ENCODE data around the gene PRAC2.

Gene PRAC2

DNA sequence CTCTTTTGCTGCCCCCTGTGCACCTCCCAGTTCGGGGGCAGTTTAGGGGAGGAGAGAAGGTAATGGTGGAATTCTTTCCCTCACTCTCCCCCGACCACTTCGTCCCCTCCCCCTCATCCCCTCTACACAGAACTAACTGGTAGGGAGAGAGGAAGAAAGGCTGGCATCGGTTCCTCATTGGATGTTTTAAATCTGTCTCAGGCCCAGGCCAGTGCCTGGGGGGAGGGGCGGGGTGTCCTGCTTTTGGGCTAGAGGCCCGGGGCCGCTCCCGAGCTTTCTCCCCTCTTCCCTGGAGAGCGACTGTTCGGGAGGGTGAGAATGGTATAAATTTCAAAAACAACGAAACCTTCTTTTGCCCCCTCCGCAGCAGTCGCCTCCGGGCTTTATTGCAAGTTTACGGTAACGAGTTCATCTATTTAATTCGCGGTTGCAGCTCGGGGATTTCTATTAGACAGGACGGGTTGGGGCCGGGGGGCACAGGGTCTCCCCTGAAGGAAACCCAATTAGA, at the start of gene PRAC2:
PRAC2 (plus strand) TSS at position 271 of the 508 bp plus-strand sequence. CDS start 1,226 bp downstream, outside the sequence.
- H3K4me1 ChIP-seq (ENCODE audit: control insufficient read depth in 2 of 2, insufficient read depth in 2 of 2, low read length in 2 of 2): peaks cover 13 to 21% of the 10 kb centered on the region in 2 donors
- peaks cover 0 to 2% of the 10 kb centered on the region in 2 donors for H3K36me3 ChIP-seq (ENCODE audit: control insufficient read depth in 2 of 2, insufficient read depth in 2 of 2, low read length in 2 of 2)
- H3K4me3 ChIP-seq (ENCODE audit: low read length in 2 of 2): peak within 1 kb of the TSS; percentile 70 to 76
- H3K9me3 ChIP-seq (ENCODE audit: control insufficient read depth in 2 of 2, low read length in 2 of 2): no peaks in the 10 kb centered on the region
- H3K27me3 ChIP-seq (ENCODE audit: control insufficient read depth in 2 of 2, insufficient read depth in 2 of 2, low read length in 2 of 2): peaks cover 37 to 48% of the 10 kb centered on the region in 2 donors
- H3K27ac ChIP-seq (ENCODE audit: low read depth in 2 of 2, low read length in 2 of 2): peak within 1 kb of the TSS; percentile 84 to 94
- peak within 1 kb of the TSS; percentile 80 to 87 for H3K9ac ChIP-seq (ENCODE audit: low read depth in 1 of 2, low read length in 2 of 2)

DNA sequence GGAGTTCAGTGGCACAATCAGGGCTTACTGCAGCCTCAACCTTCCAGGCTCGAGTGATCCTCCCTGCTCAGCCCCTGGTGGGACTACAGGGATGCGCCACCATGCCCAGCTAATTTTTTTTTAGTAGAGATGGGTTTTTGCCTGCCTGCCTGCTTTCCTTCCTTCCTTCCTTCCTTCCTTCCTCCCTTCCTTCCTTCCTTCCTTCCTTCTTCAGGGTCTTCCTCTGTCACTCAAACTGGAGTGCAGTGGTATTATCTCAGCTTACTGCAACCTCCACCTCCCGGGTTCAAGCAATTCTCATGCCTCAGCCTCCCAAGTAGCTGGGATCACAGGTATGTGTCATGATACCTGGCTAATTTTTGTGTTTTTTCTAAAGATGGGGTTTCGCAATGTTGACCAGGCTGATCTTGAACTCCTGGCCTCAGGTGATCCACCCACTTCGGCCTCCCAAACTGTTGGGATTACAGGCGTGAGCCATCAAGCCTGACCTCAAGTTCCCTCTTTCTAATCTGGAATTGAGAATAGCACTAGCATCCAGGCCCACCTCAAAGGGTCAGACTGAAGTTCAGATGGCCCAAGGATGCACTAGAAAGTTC, 45.9 kb upstream of the PRAC2 start:
- Histone ChIP-seq H3K4me1 (ENCODE audit: control insufficient read depth in 2 of 2, insufficient read depth in 2 of 2, low read length in 2 of 2) (peaks cover 0 to 8% of the 10 kb centered on the region in 2 donors), H3K9ac (ENCODE audit: low read depth in 1 of 2, low read length in 2 of 2) (no peak overlapping the region), H3K27me3 (ENCODE audit: control insufficient read depth in 2 of 2, insufficient read depth in 2 of 2, low read length in 2 of 2) (peaks cover 0 to 4% of the 10 kb centered on the region in 2 donors)

GRCh38 chr17:48678141-48678971, 44.6 kb upstream of the PRAC2 start:
- peak overlapping the region; percentile 18 to 24 for H3K9ac ChIP-seq (ENCODE audit: low read depth in 1 of 2, low read length in 2 of 2)
- H3K27me3 ChIP-seq (ENCODE audit: control insufficient read depth in 2 of 2, insufficient read depth in 2 of 2, low read length in 2 of 2): peaks cover 0 to 4% of the 10 kb centered on the region in 2 donors
- H3K27ac ChIP-seq (ENCODE audit: low read depth in 2 of 2, low read length in 2 of 2): no peak overlapping the region
- H3K36me3 ChIP-seq (ENCODE audit: control insufficient read depth in 2 of 2, insufficient read depth in 2 of 2, low read length in 2 of 2): no peaks in the 10 kb centered on the region
- H3K9me3 ChIP-seq (ENCODE audit: control insufficient read depth in 2 of 2, low read length in 2 of 2): no peaks in the 10 kb centered on the region
- peaks cover 0 to 7% of the 10 kb centered on the region in 2 donors for H3K4me1 ChIP-seq (ENCODE audit: control insufficient read depth in 2 of 2, insufficient read depth in 2 of 2, low read length in 2 of 2)
- H3K4me3 ChIP-seq (ENCODE audit: low read length in 2 of 2): peak overlapping the region; percentile 20 to 55

More for the DNA sequence above, 45.9 kb upstream of the PRAC2 start:
- no peaks in the 10 kb centered on the region for H3K36me3 ChIP-seq (ENCODE audit: control insufficient read depth in 2 of 2, insufficient read depth in 2 of 2, low read length in 2 of 2)
- H3K27ac ChIP-seq (ENCODE audit: low read depth in 2 of 2, low read length in 2 of 2): no peak overlapping the region
- no peaks in the 10 kb centered on the region for H3K9me3 ChIP-seq (ENCODE audit: control insufficient read depth in 2 of 2, low read length in 2 of 2)
- H3K4me3 ChIP-seq (ENCODE audit: low read length in 2 of 2): no peak overlapping the region

GRCh38 chr17:48679385-48680096, 43.4 kb upstream of the PRAC2 start:
- Histone ChIP-seq H3K9ac (ENCODE audit: low read depth in 1 of 2, low read length in 2 of 2) (no peak overlapping the region), H3K4me3 (ENCODE audit: low read length in 2 of 2) (no peak overlapping the region), H3K36me3 (ENCODE audit: control insufficient read depth in 2 of 2, insufficient read depth in 2 of 2, low read length in 2 of 2) (peaks cover 0 to 3% of the 10 kb centered on the region in 2 donors), H3K27ac (ENCODE audit: low read depth in 2 of 2, low read length in 2 of 2) (no peak overlapping the region), H3K9me3 (ENCODE audit: control insufficient read depth in 2 of 2, low read length in 2 of 2) (no peaks in the 10 kb centered on the region), H3K27me3 (ENCODE audit: control insufficient read depth in 2 of 2, insufficient read depth in 2 of 2, low read length in 2 of 2) (peaks cover 0 to 4% of the 10 kb centered on the region in 2 donors), H3K4me1 (ENCODE audit: control insufficient read depth in 2 of 2, insufficient read depth in 2 of 2, low read length in 2 of 2) (peaks cover 0 to 7% of the 10 kb centered on the region in 2 donors)

- Histone ChIP-seq H3K9ac (ENCODE audit: low read depth in 1 of 2, low read length in 2 of 2) (no peak overlapping the region), H3K9me3 (ENCODE audit: control insufficient read depth in 2 of 2, low read length in 2 of 2) (no peaks in the 10 kb centered on the region), H3K36me3 (ENCODE audit: control insufficient read depth in 2 of 2, insufficient read depth in 2 of 2, low read length in 2 of 2) (peaks cover 0 to 3% of the 10 kb centered on the region in 2 donors), H3K27me3 (ENCODE audit: control insufficient read depth in 2 of 2, insufficient read depth in 2 of 2, low read length in 2 of 2) (peaks cover 0 to 4% of the 10 kb centered on the region in 2 donors), H3K4me3 (ENCODE audit: low read length in 2 of 2) (no peak overlapping the region), H3K4me1 (ENCODE audit: control insufficient read depth in 2 of 2, insufficient read depth in 2 of 2, low read length in 2 of 2) (peaks cover 0 to 7% of the 10 kb centered on the region in 2 donors), H3K27ac (ENCODE audit: low read depth in 2 of 2, low read length in 2 of 2) (no peak overlapping the region)
These were observed 41.4 kb upstream of the PRAC2 start for GRCh38 chr17:48681609-48682008.

DNA sequence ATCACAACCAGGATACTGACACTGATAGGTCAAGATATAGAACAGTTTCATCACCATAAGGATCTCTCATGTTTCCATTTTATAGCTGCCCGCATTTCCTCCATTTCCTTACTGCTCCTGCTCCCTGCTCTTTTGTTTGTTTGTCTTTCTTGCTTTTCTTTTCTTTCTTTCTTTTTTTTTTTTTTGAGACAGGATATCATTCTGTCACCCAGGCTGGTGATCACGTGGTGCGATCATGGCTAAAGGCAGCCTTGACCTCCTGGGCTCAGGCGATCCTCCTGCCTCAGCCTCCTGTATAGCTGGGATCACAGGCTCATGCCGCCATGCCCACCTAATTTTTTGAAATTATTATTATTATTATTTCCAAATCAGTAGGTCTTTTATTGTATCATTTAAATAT, 32.3 kb upstream of the PRAC2 start:
- Histone ChIP-seq H3K27me3 (ENCODE audit: control insufficient read depth in 2 of 2, insufficient read depth in 2 of 2, low read length in 2 of 2) (no peaks in the 10 kb centered on the region), H3K27ac (ENCODE audit: low read depth in 2 of 2, low read length in 2 of 2) (no peak overlapping the region), H3K9ac (ENCODE audit: low read depth in 1 of 2, low read length in 2 of 2) (no peak overlapping the region), H3K36me3 (ENCODE audit: control insufficient read depth in 2 of 2, insufficient read depth in 2 of 2, low read length in 2 of 2) (peaks cover 6 to 7% of the 10 kb centered on the region in 2 donors), H3K9me3 (ENCODE audit: control insufficient read depth in 2 of 2, low read length in 2 of 2) (no peaks in the 10 kb centered on the region), H3K4me3 (ENCODE audit: low read length in 2 of 2) (no peak overlapping the region), H3K4me1 (ENCODE audit: control insufficient read depth in 2 of 2, insufficient read depth in 2 of 2, low read length in 2 of 2) (no peaks in the 10 kb centered on the region)

DNA sequence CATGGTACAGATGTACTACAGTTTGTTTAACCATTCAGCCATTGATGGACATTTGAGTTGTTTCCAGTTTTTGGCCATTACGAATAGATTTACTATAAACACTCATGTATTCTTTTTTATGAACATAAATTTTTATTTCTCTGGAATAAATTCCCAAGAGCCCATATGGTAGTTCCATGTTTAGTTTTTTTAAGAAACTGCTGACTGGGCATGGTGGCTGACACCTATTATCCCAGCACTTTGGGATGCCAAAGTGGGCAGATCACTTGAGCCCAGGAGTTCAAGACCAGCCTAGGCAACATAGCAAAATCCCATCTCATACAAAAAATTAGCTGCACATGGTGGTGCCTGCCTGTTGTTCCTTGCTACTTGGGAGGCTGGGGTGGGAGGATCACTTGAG, 30.9 kb upstream of the PRAC2 start:
- H3K27ac ChIP-seq (ENCODE audit: low read depth in 2 of 2, low read length in 2 of 2): no peak overlapping the region

GRCh38 chr17:48693178-48693577, 29.8 kb upstream of the PRAC2 start:
- Histone ChIP-seq H3K9ac (ENCODE audit: low read depth in 1 of 2, low read length in 2 of 2) (no peak overlapping the region), H3K4me1 (ENCODE audit: control insufficient read depth in 2 of 2, insufficient read depth in 2 of 2, low read length in 2 of 2) (no peaks in the 10 kb centered on the region), H3K9me3 (ENCODE audit: control insufficient read depth in 2 of 2, low read length in 2 of 2) (no peaks in the 10 kb centered on the region), H3K36me3 (ENCODE audit: control insufficient read depth in 2 of 2, insufficient read depth in 2 of 2, low read length in 2 of 2) (peaks cover 0 to 2% of the 10 kb centered on the region in 2 donors), H3K4me3 (ENCODE audit: low read length in 2 of 2) (no peak overlapping the region), H3K27me3 (ENCODE audit: control insufficient read depth in 2 of 2, insufficient read depth in 2 of 2, low read length in 2 of 2) (no peaks in the 10 kb centered on the region), H3K27ac (ENCODE audit: low read depth in 2 of 2, low read length in 2 of 2) (no peak overlapping the region)

More for the DNA sequence above, 30.9 kb upstream of the PRAC2 start:
- Histone ChIP-seq H3K9me3 (ENCODE audit: control insufficient read depth in 2 of 2, low read length in 2 of 2) (no peaks in the 10 kb centered on the region), H3K4me3 (ENCODE audit: low read length in 2 of 2) (no peak overlapping the region), H3K9ac (ENCODE audit: low read depth in 1 of 2, low read length in 2 of 2) (no peak overlapping the region), H3K4me1 (ENCODE audit: control insufficient read depth in 2 of 2, insufficient read depth in 2 of 2, low read length in 2 of 2) (no peaks in the 10 kb centered on the region), H3K36me3 (ENCODE audit: control insufficient read depth in 2 of 2, insufficient read depth in 2 of 2, low read length in 2 of 2) (peaks cover 6 to 7% of the 10 kb centered on the region in 2 donors), H3K27me3 (ENCODE audit: control insufficient read depth in 2 of 2, insufficient read depth in 2 of 2, low read length in 2 of 2) (no peaks in the 10 kb centered on the region)

DNA sequence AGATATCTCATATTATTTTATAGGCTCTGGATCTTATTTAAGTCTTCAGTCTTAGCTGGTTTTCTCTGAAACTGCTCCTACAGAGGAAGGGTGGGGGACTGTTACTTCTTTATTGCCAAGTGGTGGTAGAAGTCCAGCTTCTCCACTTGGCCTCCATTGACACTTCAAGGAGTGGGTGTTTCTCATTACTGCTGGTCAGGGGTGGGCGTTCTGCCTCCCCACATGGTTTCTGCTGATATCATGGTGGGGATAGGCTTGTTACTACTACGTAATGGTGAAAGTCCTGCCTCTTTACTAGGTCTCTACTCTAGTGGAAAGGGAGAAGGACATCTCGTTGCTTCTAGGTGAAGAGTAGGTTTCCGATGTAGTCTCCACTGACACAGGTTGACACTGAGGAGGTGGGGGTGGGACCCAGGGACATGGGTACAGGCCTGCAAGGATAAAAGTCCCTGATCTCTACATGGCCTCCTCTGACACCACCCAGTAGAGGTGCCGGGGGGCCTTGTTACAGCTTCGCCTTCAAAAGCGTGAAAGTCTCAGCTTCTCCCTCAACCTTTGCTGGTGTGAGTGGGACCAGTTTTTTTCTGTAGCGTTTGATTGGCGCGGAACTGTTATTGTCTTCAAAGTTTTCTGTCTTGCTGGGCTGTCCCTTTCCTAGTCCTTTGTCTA, 21.0 kb upstream of the PRAC2 start:
- Histone ChIP-seq H3K9me3 (ENCODE audit: control insufficient read depth in 2 of 2, low read length in 2 of 2) (no peaks in the 10 kb centered on the region), H3K4me3 (ENCODE audit: low read length in 2 of 2) (no peak overlapping the region), H3K27me3 (ENCODE audit: control insufficient read depth in 2 of 2, insufficient read depth in 2 of 2, low read length in 2 of 2) (no peaks in the 10 kb centered on the region)

More for the DNA sequence above, 21.0 kb upstream of the PRAC2 start:
- Histone ChIP-seq H3K9ac (ENCODE audit: low read depth in 1 of 2, low read length in 2 of 2) (no peak overlapping the region), H3K36me3 (ENCODE audit: control insufficient read depth in 2 of 2, insufficient read depth in 2 of 2, low read length in 2 of 2) (no peaks in the 10 kb centered on the region), H3K27ac (ENCODE audit: low read depth in 2 of 2, low read length in 2 of 2) (no peak overlapping the region), H3K4me1 (ENCODE audit: control insufficient read depth in 2 of 2, insufficient read depth in 2 of 2, low read length in 2 of 2) (no peaks in the 10 kb centered on the region)
